ENCODE results near the gene ASB4.

The ASB4 gene

DNA sequence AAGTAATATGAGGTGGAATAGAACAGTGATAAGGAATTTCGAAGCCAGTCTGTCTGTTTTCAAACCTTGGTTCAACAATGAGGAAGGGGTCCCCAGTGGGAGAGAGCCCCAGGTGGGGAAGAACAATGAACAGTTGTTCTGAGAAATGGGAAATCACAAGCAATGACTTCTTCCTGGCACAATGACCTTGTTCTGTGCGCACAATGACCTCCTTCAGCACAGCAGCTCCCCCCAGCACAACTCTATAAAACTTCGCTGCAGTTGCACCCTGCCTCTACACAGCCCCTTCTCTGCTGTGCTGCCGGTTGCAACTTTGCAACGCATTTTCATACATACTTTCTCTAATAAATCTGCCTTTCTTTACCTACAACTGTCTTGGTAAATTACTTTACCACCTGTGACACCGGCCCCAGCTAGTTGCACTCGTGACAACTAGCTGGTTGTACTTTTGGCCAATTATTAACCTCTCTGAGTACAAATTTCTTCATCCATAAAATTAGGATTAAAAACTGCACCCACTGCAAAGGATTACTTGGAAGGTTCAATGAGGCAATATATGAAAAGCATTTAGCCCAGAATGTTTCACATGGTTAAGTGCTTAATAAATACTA, 40.5 kb downstream of the ASB4 start:
- DNase-seq, result no peak

DNA sequence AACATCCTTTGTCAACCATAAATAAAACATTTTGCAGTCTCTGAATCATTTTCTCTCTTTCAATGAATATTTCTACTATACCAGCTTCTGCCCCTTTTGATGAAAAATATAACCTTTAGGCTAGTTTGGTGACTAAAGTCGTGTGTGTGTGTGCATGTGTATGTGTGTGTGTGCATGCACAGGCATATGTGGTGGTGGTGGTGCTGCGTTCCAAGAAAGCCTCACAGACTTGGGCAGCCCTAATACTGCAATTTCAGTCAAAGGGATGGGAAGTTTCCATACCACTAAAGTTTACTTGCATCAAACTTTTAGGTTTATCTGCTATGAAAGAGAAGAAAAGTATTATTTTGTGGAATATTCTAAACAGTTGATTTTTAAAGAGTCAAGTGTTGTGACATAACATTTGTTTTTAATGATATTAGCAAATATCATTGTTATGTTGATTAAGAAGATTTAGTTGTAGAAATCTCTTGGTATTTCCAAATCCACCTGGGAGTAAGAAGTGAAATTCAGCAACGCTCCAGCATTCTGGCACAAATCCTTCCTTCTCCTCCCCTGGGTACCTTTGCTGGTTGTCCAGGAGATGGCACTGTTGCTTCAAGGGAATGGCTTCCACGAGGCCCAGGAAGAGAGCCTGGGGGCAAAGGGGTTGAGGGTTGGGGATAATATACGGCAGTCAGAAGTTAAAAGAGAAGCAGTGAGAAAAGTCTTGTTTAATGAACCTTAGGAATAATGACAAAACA, 41.5 kb downstream of the ASB4 start:
- peak; percentile 47 for DNase-seq

DNA sequence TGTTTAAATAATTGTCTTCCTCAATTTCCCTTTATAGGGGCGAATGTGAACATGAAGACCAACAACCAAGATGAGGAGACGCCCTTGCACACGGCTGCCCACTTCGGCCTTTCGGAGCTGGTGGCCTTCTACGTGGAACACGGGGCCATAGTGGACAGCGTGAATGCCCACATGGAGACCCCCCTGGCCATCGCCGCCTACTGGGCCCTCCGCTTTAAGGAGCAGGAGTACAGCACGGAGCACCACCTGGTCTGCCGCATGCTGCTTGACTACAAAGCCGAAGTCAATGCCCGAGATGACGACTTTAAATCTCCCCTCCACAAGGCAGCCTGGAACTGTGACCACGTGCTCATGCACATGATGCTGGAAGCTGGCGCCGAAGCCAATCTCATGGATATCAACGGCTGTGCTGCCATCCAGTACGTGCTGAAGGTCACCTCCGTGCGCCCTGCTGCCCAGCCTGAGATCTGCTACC, 42.1 kb downstream of the ASB4 start:
- no peak for DNase-seq

DNA sequence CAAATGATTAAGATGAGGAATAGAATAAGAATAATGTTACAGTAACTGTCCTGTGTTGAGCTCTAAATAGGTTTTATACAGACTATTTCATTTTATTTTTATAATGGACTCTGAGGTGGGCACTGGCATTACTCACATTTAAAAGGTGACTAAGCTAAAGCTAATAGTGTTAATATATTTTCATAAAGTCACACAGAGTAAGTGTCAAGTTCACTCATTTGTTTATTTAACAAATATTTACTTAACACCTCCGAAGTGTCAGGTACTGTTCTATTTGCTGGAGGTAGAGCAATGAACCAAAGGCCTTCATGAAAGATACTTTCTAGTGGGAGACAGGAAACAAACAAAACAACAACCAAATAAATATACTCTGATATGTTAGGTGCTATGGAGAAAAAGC, 44.0 kb downstream of the ASB4 start:
- no peak for DNase-seq

DNA sequence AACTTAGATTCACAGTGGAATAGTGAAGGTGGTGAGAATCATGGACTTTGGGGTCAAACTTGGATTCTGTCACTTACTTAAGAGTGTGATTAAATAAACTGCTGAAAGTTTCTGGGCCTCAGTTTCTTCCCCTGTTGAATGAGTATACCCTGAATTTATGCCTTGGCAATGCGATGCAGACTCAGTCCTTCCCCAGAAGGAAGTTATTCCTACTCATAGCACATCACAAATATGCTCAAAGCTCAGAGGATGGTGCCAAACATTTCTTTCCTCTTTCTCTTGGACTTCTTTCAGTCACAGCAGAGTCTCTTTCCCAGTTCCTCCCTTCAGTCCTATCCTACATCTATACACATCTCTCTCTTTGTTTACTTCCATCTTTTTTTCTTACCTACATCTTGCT, 45.1 kb downstream of the ASB4 start:
- DNase-seq, result no peak

DNA sequence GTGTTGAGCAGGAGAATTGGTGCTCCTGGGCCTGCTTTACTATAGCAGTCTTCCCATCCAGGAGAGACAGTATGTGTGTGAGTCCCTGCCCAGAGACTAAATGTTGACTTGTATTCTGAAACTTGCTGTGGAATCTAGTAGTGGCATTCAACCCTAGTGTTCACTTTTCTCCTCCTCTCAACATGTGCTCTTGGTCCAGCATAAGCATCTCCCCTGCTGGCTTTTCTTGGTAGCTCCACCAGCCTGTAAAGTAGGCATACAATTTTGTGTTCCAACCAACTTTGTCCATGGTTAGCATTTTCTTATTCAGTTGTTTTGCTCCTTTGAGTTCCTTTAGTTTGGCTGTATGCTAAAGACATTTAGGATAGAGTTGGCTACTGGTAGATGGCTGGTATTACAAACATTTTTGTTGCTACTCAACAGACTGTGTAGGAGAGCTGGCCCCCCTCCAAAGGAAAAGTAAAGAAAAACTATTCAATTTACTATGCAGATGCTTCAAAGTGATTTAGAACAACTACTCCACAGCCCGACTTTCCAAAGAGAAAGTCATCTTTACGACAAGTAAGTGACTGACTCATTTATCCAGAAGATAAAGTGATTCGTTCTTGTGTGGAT, 46.0 kb downstream of the ASB4 start:
- DNase-seq, result no peak

DNA sequence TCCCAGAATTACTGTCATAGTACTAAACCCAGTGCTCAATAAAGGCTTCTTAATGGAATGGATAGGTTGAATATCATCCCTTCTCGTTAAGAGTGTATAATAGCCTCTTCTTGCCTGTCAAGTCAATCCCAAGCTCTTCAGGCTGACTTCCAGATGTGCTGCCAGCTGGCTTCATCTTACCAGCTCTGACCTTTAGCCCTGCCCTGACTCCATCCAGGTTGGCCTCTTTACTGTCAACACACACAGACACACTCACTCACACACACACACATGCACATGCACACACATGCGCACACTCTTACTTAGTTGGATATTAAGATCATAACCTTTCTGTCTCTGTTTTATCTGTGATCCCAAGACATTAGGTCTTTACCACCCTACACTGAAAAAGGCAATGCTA, 49.1 kb downstream of the ASB4 start:
- no peak for DNase-seq

DNA sequence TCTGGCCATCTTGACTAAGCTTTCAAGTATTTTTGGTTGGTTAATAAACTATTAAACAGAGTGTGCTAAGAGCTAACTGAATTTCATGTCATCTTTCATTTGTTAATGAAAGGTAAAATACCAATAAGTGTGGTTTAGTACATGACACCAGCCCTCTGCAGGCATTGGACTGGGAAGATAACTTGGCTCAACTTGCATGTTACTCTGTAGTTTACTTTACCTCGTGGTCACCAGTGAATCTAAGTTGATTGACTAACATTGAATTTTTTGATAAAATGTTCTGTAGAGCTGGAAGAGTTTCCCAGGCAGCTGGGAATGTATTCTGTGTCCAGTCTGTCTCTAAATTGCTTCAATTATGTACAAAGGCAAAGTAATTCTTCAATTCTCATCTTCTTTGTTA, 49.9 kb downstream of the ASB4 start:
- no peak for DNase-seq

DNA sequence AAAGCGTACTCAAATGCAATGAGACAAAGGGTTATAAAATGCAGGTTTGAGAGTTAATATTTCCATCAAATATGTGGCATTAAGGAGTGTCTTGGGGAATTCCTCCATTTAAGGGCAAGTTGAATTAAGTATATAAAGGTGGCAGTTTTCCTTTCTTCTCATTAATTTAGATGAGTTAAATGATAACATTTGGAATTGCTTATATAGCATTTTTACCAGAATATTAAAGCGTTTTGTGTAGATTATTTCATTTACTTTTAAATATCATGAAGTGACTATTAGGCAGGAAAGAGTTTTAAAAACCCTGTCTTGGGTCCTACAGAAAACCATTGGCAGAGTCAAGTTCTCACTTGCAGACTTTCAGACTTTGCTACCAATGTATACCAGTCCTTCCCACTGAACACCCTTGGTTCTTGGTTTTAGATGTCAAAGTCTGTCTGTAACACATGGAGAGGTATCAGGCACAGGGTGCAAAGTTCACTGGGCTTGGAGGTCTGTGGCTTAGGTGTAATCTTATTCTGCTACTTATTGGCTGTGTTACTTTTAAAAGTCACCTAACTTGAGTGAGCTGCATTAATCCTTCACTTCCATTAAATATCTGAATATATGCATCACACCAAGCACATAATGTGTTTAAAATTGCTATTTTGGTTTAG, 51.0 kb downstream of the ASB4 start:
- no peak for DNase-seq

DNA sequence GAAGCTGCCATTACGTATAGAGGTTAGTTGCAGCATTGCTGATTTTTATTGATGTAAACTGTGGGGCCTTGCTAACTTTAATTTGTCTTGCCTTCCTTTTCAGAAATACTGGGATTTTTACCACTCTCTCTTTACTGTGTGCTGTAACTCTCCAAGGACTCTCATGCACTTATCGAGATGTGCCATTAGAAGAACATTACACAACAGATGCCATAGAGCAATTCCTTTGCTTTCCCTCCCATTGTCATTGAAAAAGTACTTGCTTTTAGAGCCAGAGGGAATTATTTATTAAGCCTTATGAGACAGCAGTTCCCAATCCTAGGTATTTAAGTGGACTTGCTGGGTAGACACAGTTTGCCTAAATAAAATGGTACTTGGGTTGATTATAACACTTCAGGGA, 51.7 kb downstream of the ASB4 start:
- DNase-seq, result no peak

DNA sequence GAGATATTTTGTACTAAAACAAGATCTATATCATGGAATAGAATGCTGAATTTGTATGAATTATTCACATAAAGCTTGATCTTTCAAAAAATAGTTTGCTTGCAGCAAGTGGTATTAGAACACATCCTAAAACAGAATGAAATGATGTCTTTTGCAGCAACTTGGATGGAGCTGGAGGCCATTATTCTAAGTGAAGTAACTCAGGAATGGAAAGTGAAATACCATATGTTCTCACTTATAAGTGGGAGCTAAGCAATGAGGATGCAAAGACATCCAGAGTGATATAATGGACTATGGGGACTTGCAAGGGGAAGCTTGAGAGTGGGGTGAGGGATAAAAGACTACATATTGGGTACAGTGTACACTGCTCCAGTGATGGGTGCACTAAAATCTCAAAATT, 53.7 kb downstream of the ASB4 start:
- no peak for DNase-seq

DNA sequence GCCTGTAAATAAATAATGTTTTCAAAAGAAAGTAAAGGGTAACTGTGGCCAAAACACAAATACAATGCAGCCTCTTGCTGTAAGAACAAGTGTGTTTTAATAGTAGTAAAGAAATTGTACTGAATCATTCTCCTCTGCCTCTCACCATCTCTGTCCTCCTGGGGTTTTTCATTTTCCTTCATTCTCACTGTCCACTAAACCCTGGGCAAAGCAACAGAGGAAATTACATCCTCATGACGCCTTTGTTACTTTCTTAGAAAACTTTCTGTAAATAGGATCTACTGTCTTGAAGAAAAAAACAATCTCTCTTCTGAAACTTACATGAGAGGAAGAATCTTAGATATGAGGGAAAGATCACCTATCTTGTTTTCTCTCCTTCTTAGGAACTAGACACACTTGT, 54.6 kb downstream of the ASB4 start:
- DNase-seq, result no peak

DNA sequence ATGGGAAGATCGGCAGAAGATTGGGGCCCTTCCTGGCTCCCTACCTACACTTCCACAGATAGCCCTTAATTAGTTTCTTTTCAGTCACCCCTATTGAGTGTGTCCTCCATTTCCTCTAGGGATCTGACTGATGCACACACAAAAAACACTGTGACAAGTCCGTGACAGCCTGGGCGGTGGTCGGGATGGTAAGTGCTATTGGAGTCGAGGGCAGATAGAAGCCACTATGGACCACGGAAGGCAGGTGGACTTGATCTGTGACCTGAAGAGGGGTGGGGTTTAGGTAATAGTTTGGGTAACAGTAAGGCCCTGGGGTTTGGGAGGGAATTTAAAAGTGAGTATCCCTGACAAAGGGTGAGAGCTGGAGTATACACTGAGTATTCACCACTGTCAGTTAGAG, 57.6 kb downstream of the ASB4 start:
- no peak for DNase-seq

DNA sequence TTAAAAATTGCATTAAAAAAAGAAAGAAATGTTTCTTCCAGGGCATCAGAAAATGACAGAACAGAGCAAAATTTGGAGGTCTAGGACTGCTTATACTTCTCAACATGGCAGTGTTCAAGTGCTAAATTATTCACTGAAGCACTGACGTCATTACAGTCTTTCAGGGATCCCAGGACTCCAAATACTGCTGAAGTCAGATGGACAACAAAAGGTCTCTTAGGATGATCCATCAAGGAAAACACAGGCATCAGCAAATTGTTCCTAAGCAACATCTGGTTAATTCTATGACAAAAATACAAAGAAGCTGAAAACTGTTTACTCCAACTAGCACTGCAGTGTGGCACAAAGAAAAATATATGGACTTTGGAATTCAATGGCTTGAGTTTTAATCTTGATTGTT, 58.4 kb downstream of the ASB4 start:
- DNase-seq, result no peak

DNA sequence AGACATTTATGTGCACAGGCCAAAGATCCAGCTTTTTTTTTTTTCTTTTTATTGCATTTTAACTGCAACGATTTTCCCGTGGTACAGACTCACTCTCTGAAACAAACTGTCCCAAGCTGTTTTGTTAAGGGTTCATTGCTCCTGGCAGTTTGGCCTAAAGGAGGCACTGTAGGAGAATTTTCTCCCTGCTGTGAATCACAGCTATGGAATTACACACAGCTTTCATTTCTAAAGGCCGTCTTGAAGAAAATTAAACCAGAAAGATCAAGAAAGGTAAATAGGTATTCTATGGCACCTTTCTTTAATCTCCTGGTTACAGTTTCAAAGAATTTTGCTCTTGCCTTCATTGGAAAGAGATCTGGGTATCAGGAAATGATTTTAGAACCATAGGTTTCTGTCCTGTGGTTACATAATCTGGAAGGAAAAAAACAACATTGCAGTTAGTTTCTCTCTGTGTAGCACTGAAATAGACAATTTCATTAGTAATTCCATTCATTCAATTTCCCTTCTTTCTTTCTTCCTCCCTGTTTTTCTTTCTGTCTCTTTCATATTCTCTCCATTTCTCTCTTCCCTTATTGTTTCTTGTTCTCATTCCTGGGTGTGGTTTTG, 59.4 kb downstream of the ASB4 start:
- DNase-seq, result peak; percentile 53

DNA sequence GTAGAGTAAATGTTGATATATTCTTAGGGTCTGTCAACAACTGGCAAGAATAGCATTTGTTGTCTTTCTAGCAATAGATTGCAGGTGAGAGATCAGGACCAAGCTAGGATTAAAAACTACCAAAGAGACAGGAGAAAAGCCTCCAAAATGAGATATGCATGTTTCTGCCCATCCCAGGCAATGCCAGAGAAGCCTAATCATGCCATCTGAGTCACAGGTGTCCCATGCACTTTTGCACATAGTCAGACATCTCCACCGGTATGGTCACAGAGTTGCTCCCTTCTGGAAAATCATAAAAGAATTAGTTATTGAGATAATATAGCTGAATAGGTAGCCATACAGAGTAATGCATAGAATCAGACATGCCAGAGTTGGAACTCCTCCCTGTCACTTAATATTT, 59.9 kb downstream of the ASB4 start:
- no peak for DNase-seq

DNA sequence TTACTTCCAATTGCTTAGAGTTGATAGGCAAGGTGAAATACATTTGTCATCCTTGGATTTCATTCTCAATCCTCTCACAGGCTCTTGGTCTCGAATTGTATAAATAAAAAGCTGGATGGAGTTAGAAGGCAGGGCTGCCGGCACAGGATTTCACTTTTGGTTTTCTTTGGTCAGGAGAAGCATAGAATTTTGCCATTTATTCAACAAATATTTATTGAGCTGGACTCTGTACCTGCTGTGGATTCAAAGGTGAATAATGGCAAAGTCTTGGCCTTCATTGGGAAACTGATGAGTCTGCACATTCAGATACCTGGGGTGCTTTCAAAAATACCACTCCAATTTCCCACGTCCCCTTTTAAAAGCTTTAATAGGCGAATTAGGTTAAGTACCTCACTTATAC, 60.9 kb downstream of the ASB4 start:
- DNase-seq, result no peak

DNA sequence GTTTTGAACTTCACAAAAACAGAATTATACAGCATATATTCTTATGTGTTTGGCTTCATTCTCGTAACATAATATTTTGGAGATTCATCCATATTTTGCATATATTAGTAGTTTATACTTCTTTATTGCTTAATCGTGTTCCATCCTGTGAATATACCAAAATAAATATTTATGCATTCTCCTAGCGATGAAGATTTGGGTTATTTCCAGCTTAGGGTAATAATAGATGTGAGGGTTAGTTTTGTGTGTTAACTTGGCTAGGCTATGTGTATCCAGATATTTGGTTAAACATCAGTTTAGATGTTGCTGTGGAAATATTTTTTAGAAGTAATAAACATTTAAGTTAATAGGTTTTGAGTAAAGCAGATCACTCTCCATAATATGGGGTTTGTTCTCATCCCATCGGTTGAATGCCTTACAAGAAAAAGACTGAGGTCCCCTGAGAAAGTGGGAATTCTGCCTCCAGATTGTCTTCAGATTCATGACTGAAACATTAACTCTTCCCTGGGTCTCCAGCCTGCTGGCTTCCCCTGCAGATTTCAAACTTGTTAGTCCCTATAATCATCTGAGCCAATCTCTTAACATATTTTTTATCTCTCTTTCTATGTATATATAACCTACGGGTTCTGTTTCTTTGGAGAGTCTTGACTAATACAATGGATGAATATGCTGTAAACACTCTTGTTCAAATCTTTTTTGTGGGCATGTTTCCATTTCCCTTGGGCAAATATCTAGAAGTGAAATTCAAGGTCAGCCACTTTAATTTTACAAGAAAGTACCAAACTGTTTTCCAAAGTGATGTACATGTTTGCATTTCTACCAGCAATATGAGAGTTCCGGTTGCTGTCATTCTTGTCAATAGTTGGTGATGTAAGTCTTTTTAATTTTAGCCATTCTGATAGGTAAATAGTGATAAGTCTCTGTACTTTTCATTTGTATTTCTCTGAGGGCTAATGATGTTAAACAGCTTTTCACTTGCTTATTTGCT, 61.9 kb downstream of the ASB4 start:
- DNase-seq, result no peak

DNA sequence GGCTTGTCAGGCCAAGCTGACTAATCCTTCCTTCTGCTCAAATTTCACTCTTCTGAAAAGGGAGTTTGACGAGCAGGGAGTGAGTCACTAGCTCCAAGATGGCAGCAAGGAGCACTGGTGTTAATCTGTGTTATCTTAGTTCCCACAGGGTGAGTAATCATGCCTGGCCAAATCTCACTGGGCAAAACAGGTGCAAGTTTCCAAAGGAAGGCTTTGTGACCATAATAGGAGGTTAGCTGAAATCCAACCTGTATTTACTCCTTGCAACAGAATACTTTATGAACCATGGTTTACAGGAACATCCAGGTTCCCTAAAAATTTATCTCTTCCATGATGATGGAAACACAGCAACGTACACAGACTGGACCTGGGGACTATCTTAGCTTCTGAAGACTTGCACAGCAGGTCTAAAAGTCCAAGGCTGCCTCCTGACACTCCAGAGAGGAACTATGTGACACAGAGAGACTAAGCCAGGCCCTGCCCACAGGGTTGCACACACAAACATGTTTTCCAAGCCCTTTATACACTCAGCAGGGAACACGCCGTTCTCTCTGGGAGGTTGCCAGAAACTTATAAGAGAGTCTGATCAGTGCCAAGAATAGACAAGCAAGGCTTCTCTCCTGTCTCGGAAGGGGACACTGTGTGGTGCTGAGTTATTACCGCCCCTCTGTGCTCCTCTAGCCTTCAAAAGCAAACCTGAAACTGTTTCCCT, 64.2 kb downstream of the ASB4 start:
- peak; percentile 68 for DNase-seq

DNA sequence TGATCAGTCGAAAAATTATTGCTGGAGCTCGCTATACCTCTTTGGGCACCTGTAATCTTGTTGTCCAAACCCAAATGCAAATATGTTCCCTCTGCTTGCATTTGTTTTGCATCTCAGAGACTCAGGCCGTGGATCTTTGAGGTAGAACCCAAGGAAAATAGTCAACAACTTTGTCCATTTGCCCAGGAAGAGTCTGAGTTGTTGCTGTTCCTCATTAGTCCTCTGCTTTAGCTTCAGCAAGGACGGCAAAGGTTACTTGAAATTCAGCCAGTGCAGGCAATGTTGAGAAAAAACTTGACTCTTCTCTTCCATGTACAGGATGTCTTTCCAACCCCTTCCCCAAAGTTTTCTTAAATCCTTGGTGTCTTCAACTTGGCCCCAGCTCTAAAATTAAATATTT, 64.8 kb downstream of the ASB4 start:
- DNase-seq, result no peak
